Measurements from ENCODE around the gene KCNMA1. TPM values are rescaled to one million over a fixed set of nuclear protein-coding genes. Genes with fewer than 3 reads are reported as not detected.

Gene KCNMA1
- total RNA-seq, 2 experiments from 2014 or later = 0.55 to 1.5 TPM

DNA sequence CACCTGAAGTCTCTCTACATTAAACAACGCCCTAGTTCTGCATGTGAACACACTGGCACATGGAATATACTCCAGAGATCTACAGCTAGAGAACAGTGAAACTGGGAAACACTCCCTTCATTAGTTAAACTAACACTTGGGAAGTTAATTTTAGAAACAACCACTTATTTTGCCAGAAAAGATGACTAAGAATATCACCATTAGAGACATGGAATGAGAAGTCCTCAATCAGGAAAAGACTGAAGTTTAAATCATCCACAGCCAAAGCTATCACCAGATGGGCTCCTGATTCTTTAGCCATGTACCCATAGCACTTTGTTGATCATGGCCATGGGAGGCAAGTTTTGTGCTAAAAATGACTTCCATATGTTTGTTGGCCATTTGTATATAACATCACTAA, 719.5 kb downstream of the KCNMA1 start:
- Mint-ChIP-seq H3K9me3 (ENCODE audit: low read depth) (no peaks in the 10 kb centered on the region), H3K36me3 (no peaks in the 10 kb centered on the region), H3K4me3 (no peak overlapping the region), H3K4me1 (no peaks in the 10 kb centered on the region), H3K27ac (no peak overlapping the region), H3K27me3 (no peaks in the 10 kb centered on the region)
- DNase-seq (no peak), ATAC-seq (no peak)
- CTCF ChIA-PET = no interaction called here

DNA sequence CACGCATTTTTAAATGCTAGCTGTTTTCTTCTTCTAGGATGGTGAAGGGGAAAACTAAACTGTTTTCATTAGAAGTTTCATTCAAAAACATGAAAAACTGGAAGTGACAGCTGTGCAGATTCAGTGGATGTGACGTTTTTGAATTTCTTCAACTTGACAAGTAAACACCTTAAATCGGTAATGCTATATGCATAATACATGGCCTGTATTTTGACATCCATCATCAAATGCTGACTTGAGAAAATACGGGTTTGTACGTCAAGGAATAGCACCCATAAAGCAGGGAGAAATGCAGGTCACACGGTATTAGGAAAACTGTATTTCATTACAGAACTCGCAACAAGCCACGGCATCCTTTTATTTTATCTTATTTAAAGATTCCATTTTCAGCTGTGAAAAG, 720.5 kb downstream of the KCNMA1 start:
- Mint-ChIP-seq H3K9me3 (ENCODE audit: low read depth) (no peaks in the 10 kb centered on the region), H3K4me3 (no peak overlapping the region), H3K36me3 (no peaks in the 10 kb centered on the region), H3K27ac (no peak overlapping the region), H3K4me1 (no peaks in the 10 kb centered on the region), H3K27me3 (no peaks in the 10 kb centered on the region)
- no peak for ATAC-seq
- DNase-seq = no peak
- CTCF ChIA-PET = no interaction called here

DNA sequence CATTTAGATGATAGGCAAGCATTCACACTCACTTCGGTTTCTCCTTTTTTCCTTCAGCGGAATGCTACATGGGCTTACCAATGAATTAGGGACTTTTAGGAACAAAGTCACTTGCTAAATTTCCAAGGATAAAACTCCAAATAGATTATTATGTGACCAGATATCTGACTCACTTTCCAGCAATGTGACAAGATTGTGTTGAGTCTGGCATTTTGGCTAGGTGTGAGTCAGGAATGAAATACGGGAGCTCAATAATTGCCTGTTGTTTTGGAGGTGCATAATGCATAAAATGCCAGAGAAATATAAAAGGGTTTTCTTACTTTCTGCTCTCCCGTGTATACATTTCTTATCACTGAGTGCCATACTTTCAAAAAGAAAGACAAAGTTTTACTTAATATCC, 721.1 kb downstream of the KCNMA1 start:
- no peak overlapping the region for H3K4me3 Mint-ChIP-seq
- H3K4me1 Mint-ChIP-seq = no peaks in the 10 kb centered on the region
- H3K36me3 Mint-ChIP-seq = no peaks in the 10 kb centered on the region
- H3K9me3 Mint-ChIP-seq (ENCODE audit: low read depth) = no peaks in the 10 kb centered on the region
- ATAC-seq (no peak), DNase-seq (no peak)
- CTCF ChIA-PET = no interaction called here
- H3K27ac Mint-ChIP-seq = no peak overlapping the region
- H3K27me3 Mint-ChIP-seq = no peaks in the 10 kb centered on the region

DNA sequence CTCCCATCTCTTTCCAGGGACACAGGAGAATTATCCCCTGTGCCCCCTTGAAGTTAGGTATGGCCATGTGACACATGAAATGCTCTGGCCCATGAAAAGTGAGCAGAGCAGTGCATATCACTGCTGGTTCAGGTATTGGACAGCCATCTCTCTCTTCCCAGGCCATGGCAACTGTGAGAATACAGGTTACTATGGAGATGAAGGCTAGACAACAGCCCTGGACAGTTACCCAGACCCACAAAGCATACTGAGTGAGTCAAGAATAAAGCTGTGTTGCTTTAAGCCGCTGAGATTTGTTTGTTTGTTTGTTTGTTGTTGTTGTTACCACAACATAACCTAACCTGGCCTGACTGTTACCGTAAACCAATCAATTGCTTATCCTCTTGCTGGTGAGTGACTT, 722.3 kb downstream of the KCNMA1 start:
- no peaks in the 10 kb centered on the region for H3K9me3 Mint-ChIP-seq (ENCODE audit: low read depth)
- no peak overlapping the region for H3K4me3 Mint-ChIP-seq
- no peaks in the 10 kb centered on the region for H3K4me1 Mint-ChIP-seq
- CTCF ChIA-PET = no interaction called here
- ATAC-seq (no peak), DNase-seq (no peak)
- H3K27me3 Mint-ChIP-seq = no peaks in the 10 kb centered on the region
- no peaks in the 10 kb centered on the region for H3K36me3 Mint-ChIP-seq
- no peak overlapping the region for H3K27ac Mint-ChIP-seq

DNA sequence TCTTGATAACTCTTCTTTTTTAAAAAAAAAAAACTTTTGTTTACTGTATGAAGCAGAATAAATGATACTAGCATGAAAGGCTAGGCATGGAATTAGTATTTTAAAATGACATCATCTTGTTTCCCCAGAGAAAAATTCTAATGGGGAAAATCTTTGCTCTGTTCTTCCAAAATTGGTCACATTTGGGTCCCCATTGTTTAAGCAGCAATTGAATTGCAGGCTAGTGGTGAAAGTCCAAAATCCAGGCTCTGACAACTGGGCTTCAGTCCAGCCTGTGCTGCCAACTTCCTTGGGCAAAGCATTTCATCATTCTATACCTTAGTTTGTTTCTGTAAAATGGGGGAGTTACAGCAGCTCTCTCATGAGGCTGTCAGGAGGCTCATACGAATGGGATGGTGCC, 726.4 kb downstream of the KCNMA1 start:
- Mint-ChIP-seq H3K4me1 (no peaks in the 10 kb centered on the region), H3K36me3 (no peaks in the 10 kb centered on the region), H3K4me3 (no peak overlapping the region), H3K9me3 (ENCODE audit: low read depth) (peaks cover 3% of the 10 kb centered on the region), H3K27ac (no peak overlapping the region), H3K27me3 (no peaks in the 10 kb centered on the region)
- DNase-seq (no peak), ATAC-seq (no peak)
- CTCF ChIA-PET = no interaction called here

DNA sequence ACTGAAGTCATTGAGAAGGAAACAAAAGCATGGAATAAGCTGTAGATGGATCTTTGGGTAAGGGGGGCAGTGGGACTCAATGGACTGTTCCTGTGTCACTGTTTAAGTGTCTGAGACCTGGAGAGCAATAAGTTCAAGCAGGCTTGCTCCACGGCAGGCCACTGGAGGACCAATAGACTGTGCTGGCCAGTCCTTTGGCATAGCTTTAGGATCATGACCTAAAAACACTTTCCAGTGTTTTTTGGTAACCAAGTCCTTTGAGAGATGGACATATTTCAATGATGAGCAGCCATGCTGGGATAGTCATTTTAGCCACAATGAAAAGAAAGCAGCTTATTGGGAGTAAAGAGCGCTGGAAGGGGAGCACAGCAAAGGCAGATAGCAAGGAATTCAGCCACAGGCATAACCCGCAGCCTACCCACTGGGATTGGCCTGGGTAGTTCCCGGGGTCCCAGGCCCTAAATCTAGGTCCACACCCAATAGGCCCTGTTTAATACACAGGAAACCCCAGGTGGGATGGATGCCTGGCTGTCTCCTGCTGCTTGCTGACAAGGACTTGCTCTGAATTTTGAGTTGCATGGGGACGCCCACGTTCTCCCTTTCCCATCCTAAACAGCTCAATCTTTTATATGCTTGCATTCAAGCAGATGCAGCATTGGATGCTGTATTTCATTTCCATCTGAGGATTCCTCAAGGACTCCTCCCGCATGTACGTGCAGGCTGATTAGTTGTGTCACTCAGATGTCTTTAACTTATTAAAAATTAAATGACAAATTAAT, 727.2 kb downstream of the KCNMA1 start:
- Mint-ChIP-seq H3K27ac (no peak overlapping the region), H3K9me3 (ENCODE audit: low read depth) (peaks cover 3% of the 10 kb centered on the region), H3K27me3 (no peaks in the 10 kb centered on the region), H3K4me3 (no peak overlapping the region), H3K36me3 (no peaks in the 10 kb centered on the region), H3K4me1 (no peaks in the 10 kb centered on the region)
- CTCF ChIA-PET = no interaction called here
- DNase-seq (no peak), ATAC-seq (no peak)

DNA sequence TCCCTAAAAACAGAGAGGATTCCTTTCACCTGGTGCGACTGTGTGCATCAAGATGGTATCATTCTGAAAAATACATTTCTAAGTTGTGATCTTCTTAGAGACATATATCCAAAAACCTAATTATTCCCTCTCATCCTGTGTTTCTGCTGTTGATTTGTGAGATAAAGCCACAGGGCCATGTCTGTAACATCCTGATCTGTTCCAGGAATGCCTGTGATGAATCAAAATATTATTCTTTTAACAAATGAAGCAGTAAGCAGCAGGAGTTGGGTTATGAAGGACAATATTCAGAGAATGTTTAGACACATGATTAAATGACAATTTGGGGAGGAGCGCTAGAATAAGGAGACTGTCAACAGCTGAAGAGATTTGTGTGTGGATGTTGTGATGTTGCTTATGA, 731.4 kb downstream of the KCNMA1 start:
- DNase-seq (no peak), ATAC-seq (no peak)
- CTCF ChIA-PET = no interaction called here
- no peak overlapping the region for H3K27ac Mint-ChIP-seq
- H3K4me3 Mint-ChIP-seq = no peak overlapping the region
- H3K27me3 Mint-ChIP-seq = no peaks in the 10 kb centered on the region
- peaks cover 3% of the 10 kb centered on the region for H3K9me3 Mint-ChIP-seq (ENCODE audit: low read depth)
- H3K36me3 Mint-ChIP-seq = no peaks in the 10 kb centered on the region
- H3K4me1 Mint-ChIP-seq = no peaks in the 10 kb centered on the region

DNA sequence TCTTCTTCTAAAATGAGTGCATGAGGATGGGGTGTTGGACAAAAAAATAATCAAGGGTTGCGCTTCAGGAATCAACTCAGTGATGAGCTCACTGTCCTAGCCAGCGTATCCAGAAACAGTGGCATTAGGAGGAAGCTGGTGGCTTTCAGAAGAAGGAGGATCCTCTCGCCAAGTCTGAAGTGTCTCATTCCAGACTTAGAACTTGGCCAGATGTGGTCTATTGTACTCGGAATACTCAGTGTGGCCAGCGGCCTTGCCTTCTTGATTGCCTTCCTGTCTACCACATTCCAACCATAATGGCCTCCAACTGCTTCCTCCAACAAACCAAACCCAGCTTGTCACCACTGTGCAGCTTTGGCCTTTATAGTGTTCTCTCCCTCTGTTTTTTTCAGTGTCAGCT, 732.4 kb downstream of the KCNMA1 start:
- peaks cover 3% of the 10 kb centered on the region for H3K9me3 Mint-ChIP-seq (ENCODE audit: low read depth)
- no peaks in the 10 kb centered on the region for H3K4me1 Mint-ChIP-seq
- H3K27ac Mint-ChIP-seq = no peak overlapping the region
- no peak for ATAC-seq
- no peaks in the 10 kb centered on the region for H3K27me3 Mint-ChIP-seq
- no peak for DNase-seq
- CTCF ChIA-PET = no interaction called here
- no peak overlapping the region for H3K4me3 Mint-ChIP-seq
- no peaks in the 10 kb centered on the region for H3K36me3 Mint-ChIP-seq

DNA sequence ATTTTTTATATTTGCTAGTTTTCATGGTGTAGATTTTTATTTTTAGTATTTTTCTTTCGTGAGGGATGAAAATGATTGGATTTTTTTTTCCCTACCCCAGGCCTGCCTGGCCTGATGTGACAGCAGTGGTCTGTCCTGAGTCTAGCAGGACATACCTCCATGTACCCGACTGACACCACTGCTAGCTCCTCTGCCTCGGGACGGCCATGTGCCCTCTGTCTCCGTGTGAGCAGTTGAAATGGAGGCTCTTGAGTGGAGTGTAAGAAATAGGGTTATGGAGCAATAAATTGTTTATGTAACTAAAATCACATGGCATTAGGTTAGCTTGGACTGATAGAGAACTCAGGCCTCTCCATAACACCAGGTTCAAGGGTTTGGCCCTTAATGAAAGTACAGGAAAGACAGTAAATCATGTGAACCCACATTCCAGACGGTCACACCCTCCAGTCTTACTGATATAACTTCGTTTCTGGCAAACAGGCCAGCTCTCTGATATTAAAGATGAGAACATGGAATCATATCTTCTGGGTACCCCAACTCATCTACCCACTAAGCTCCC, 734.1 kb downstream of the KCNMA1 start:
- Mint-ChIP-seq H3K4me1 (no peaks in the 10 kb centered on the region), H3K27ac (no peak overlapping the region), H3K36me3 (no peaks in the 10 kb centered on the region), H3K9me3 (ENCODE audit: low read depth) (no peaks in the 10 kb centered on the region), H3K27me3 (no peaks in the 10 kb centered on the region), H3K4me3 (no peak overlapping the region)
- DNase-seq (no peak), ATAC-seq (no peak)
- CTCF ChIA-PET = no interaction called here

DNA sequence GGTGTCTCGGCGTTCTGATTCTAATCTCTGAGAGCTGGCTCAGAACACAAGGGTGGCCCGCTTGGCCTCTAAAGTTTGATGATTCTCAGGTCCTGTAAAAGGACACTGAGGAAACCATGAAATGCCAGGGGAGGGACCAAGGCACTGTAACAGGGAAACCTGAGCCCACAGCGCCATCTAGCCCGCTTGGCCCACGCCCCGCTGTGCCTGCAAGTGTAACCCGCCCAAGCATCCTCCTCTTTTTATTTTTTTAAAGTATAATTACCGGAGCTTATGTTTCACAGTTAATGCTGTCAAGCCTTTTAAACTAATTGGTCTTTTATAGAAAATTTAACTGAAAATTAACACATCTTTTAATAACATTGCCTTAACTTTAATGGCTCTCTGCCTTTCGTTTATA, 734.7 kb downstream of the KCNMA1 start:
- H3K9me3 Mint-ChIP-seq (ENCODE audit: low read depth) = no peaks in the 10 kb centered on the region
- H3K4me3 Mint-ChIP-seq = no peak overlapping the region
- no peak for DNase-seq
- no peak for ATAC-seq
- no peaks in the 10 kb centered on the region for H3K4me1 Mint-ChIP-seq
- no peak overlapping the region for H3K27ac Mint-ChIP-seq
- no peaks in the 10 kb centered on the region for H3K27me3 Mint-ChIP-seq
- CTCF ChIA-PET = no interaction called here
- no peaks in the 10 kb centered on the region for H3K36me3 Mint-ChIP-seq

DNA sequence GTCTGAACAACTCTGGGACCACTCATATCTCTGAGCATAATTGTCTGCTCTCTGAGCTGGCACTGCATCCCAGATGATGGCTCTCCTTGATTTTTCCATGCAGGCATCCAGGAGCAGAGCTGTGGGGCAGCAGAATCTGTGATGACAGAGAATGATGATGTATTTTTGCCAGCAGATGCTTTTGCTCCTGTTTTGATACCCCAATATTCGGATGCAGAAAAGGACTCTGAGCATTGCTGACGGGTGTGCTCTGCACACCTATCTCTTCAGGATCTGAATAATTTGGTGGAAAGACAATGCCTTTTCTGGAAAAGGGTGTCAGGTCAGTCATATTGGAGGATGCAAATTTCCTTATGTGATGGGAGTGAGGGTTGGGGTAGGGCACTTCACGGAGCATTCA, 735.9 kb downstream of the KCNMA1 start:
- DNase-seq (no peak), ATAC-seq (no peak)
- no peaks in the 10 kb centered on the region for H3K9me3 Mint-ChIP-seq (ENCODE audit: low read depth)
- H3K27ac Mint-ChIP-seq = no peak overlapping the region
- CTCF ChIA-PET = no interaction called here
- no peaks in the 10 kb centered on the region for H3K36me3 Mint-ChIP-seq
- H3K27me3 Mint-ChIP-seq = no peaks in the 10 kb centered on the region
- H3K4me1 Mint-ChIP-seq = no peaks in the 10 kb centered on the region
- no peak overlapping the region for H3K4me3 Mint-ChIP-seq

DNA sequence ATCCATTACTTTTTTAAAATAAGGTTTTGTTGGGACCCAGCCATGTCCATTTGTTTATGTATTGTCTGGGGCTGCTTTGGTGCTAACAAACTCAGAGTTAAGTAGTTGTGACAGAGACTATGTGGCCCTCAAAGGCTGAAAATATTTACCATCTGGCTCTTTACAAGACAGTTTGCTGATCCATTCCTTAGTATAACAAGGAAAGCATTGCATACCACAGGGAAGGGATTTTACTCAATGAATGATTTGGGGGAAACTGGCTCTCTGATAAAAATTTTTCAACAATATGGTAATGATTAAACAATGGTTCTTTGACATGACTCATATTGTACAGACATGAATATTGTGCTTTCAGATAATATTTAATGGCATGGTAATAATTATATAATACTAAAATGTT, 738.1 kb downstream of the KCNMA1 start:
- ATAC-seq (no peak), DNase-seq (no peak)
- Mint-ChIP-seq H3K27ac (no peak overlapping the region), H3K4me1 (no peaks in the 10 kb centered on the region), H3K27me3 (no peaks in the 10 kb centered on the region), H3K9me3 (ENCODE audit: low read depth) (peaks cover 3% of the 10 kb centered on the region), H3K36me3 (no peaks in the 10 kb centered on the region), H3K4me3 (no peak overlapping the region)
- CTCF ChIA-PET = no interaction called here

DNA sequence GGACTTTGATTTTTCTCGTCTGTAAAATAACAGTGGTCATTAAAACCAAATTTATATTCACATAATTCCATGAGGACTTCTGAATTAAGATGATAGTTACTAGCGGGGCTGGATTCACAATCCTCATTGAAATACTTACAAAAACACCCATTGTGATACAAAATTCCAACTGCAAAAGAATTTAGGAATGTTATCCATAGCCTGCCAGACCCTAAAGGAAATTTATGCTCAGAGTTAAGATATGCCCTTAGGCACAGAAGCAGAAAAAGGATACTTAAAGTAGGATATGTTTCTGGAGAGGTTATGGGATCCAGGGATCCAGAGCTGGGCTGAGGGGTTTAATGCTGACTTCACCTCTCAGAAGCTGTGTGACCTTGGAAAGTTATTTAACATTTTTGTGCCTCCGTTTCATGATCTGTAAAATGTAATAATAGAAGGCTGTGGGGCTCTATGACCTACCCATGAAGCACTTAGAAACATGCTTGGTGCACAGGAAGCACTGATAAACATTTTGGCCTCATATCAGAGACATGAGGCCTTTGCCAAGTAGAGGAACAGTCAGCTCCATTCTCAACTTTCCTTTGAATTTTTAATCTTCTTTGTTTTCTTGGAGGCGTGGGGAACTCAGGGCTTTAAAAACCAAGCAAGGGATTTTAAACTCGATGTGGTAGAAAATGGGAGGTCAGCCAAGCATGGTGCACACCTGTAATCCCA, 744.7 kb downstream of the KCNMA1 start:
- no peak for DNase-seq
- Mint-ChIP-seq H3K36me3 (no peaks in the 10 kb centered on the region), H3K27me3 (no peaks in the 10 kb centered on the region), H3K4me1 (no peaks in the 10 kb centered on the region), H3K27ac (no peak overlapping the region), H3K4me3 (no peak overlapping the region), H3K9me3 (ENCODE audit: low read depth) (peaks cover 3% of the 10 kb centered on the region)
- no peak for ATAC-seq
- CTCF ChIA-PET = no interaction called here
